GM12878 (cell line): ENCODE results near the gene CPNE5. TPM values are rescaled to one million over a fixed set of nuclear protein-coding genes. Genes with fewer than 3 reads are reported as not detected.

Experiments
- ATAC-seq: fragments of 200-7000 bp; cut with Tn5 transposase; 3 replicates; pipeline ENCODE4 v1.9.1; 2020; ENCODE audit warnings: mild to moderate bottlenecking, moderate library complexity
- BruUV-seq: library from RNA; stranded (reverse); fragments of 400-500 nt; replicated peaks from 2 replicates; lab custom pipeline; 2021; lab: Mats Ljungman, UMichigan
- CTCF ChIA-PET: fragments of 300-600 bp; sonication (Branson Sonifier 250); formaldehyde crosslinking; extraction: SDS; loops from one replicate; lab custom pipeline; 2021; ENCODE audit warnings: inconsistent platforms; lab: Yijun Ruan, JAX
- POLR2A ChIA-PET: fragments of 350-600 bp; formaldehyde crosslinking; extraction: SDS; loops from one replicate; lab custom pipeline; 2021; ENCODE audit warnings: inconsistent platforms; lab: Charles Lee
- RAD21 ChIA-PET: fragments of 300-600 bp; sonication (Branson Sonifier 250); formaldehyde crosslinking; loops from one replicate; lab custom pipeline; 2023; ENCODE audit warnings: antibody characterized with exemption; ENCODE audit not compliant: unreplicated experiment; lab: Charles Lee
- SMC1A ChIA-PET: fragments of 300-600 bp; sonication (Branson Sonifier 250); formaldehyde crosslinking; loops from one replicate; lab custom pipeline; 2023; ENCODE audit not compliant: unreplicated experiment, uncharacterized antibody; lab: Charles Lee
- DNase-seq: peaks from one replicate; pipeline ENCODE4 v3.0.0-alpha.2; 2011; ENCODE audit warnings: low read depth, low spot score
- FAIRE-seq: peaks from 3 replicates; lab custom pipeline; 2011; peaks lifted over from hg19 to GRCh38; lab: Jason Lieb, UNC
- H2AFZ ChIP-seq: 2 replicates; pipeline ENCODE4 v1.6.0; 2011; ENCODE audit warnings: low read depth, low read length, control low read depth; ENCODE audit not compliant: control insufficient read depth
- H3K27ac ChIP-seq: 2 replicates; pipeline ENCODE4 v1.5.1; 2011; ENCODE audit warnings: control low read depth; ENCODE audit not compliant: control insufficient read depth, insufficient read depth
- H3K27me3 ChIP-seq, 2 experiments: replicated peaks in 1 of 2; 2 replicates each; pipeline versions ENCODE4 v1.6.0 to v1.6.1; 2011; ENCODE audit warnings: low read length in 1 of 2; ENCODE audit not compliant: control insufficient read depth in 2 of 2, insufficient read depth in 2 of 2
- H3K36me3 ChIP-seq, 2 experiments: 2 replicates each; pipeline ENCODE4 v1.5.1; 2011; ENCODE audit warnings: low read length in 1 of 2; ENCODE audit not compliant: control insufficient read depth in 2 of 2, insufficient read depth in 2 of 2
- H3K4me1 ChIP-seq: 2 replicates; pipeline ENCODE4 v1.6.1; 2011; ENCODE audit warnings: mild to moderate bottlenecking, low read length, moderate library complexity, mixed read lengths; ENCODE audit not compliant: control insufficient read depth, insufficient read depth
- H3K4me2 ChIP-seq: 2 replicates; pipeline ENCODE4 v1.6.0; 2011; ENCODE audit warnings: control low read depth; ENCODE audit not compliant: control insufficient read depth, insufficient read depth
- H3K4me3 ChIP-seq: fragments of 200-600 bp; sonication (generic); 2 replicates; pipeline ENCODE4 v1.5.1; 2016
- H3K79me2 ChIP-seq: 2 replicates; pipeline ENCODE4 v1.6.0; 2011; ENCODE audit warnings: low read length; ENCODE audit not compliant: control insufficient read depth, insufficient read depth
- H3K9ac ChIP-seq: 2 replicates; pipeline ENCODE4 v1.8.0; 2011; ENCODE audit warnings: low read length, control low read depth, mixed read lengths; ENCODE audit not compliant: control insufficient read depth, insufficient read depth
- H3K9me3 ChIP-seq: replicated peaks from 3 replicates; pipeline ENCODE4 v1.5.1; 2011; ENCODE audit warnings: mild to moderate bottlenecking, low read length; ENCODE audit not compliant: control insufficient read depth, insufficient read depth
- H4K20me1 ChIP-seq: 2 replicates; pipeline ENCODE4 v1.6.0; 2011; ENCODE audit not compliant: control insufficient read depth, insufficient read depth
- FOS ChIP-seq: IDR thresholded peaks from 3 replicates; pipeline ENCODE4 v1.6.1; 2011; ENCODE audit warnings: borderline replicate concordance; ENCODE audit not compliant: insufficient read length; ENCODE audit errors: extremely low read depth
- IKZF1 ChIP-seq: fragments of 450-650 bp; conservative IDR thresholded peaks from 2 replicates; pipeline ENCODE4 v1.6.1; 2017; ENCODE audit warnings: antibody characterized with exemption, mild to moderate bottlenecking
- KLF5 ChIP-seq: fragments of 450-650 bp; IDR thresholded peaks from 2 replicates; pipeline ENCODE4 v1.6.1; 2014; ENCODE audit warnings: mild to moderate bottlenecking; ENCODE audit not compliant: partially characterized antibody
- PML ChIP-seq: IDR thresholded peaks from 2 replicates; pipeline ENCODE4 v1.6.1; 2012; ENCODE audit warnings: low read length, inconsistent platforms
- YY1 ChIP-seq: IDR thresholded peaks from 2 replicates; pipeline ENCODE4 v1.6.1; 2011; ENCODE audit warnings: low read depth, mild to moderate bottlenecking, low read length
- ZNF207 ChIP-seq: fragments of 450-650 bp; IDR thresholded peaks from 2 replicates; pipeline ENCODE4 v1.6.1; 2014; ENCODE audit warnings: antibody characterized with exemption, mild to moderate bottlenecking, borderline replicate concordance
- ZNF592 ChIP-seq: fragments of 450-650 bp; IDR thresholded peaks from 2 replicates; pipeline ENCODE4 v1.6.1; 2017; ENCODE audit warnings: mild to moderate bottlenecking, moderate library complexity
- WGBS: methylation state at CpG from one replicate; pipeline ENCODE4 v1.1.6; 2016; ENCODE audit warnings: low lambda C conversion rate; ENCODE audit not compliant: insufficient replicate concordance, insufficient coverage; ENCODE audit errors: missing lambda C conversion rate; 5-methylcytosine and 5-hydroxymethylcytosine counted together
- in situ Hi-C: fragments of 300-500 bp; cut with MboI; formaldehyde crosslinking; loops from 9 replicates; pipeline ENCODE4 v1.14.3; 2018; ENCODE audit warnings: mixed read lengths
- intact Hi-C: fragments of 100-400 bp; cut with micrococcal nuclease; formaldehyde crosslinking; loops from one replicate; pipeline ENCODE4 v1.14.2; 2022; ENCODE audit not compliant: unreplicated experiment
- polyA plus RNA-seq, 11 experiments: library from polyadenylated mRNA; depleted of rRNA in 4 of 11; unstranded in 6 of 11; stranded (reverse) in 5 of 11; fragments of >200 nt; fragmentation: Nextera tagmentation in 4 of 11; fragmentation: Illumina TruSeq in 1 of 11; extraction: Ambion mirVana in 4 of 11; extraction: Trizol in 1 of 11; gene quantifications; 1 replicate in 1 of 11; 2 replicates in 10 of 11; pipeline versions ENCODE4 v1.2.1 to v1.2.3, GENCODE V29; 2011 to 2016; ENCODE audit warnings: inconsistent platforms in 2 of 11, missing spikeins in 2 of 11, low read depth in 1 of 11
- total RNA-seq, 4 experiments: library from RNA; depleted of rRNA in 3 of 4; stranded (reverse); fragments of >200 nt in 3 of 4; fragmentation: Illumina TruSeq in 1 of 4; extraction: Trizol in 1 of 4; gene quantifications; 2 replicates each; pipeline versions ENCODE4 v1.2.1 to v1.2.3, GENCODE V29; 2013 to 2021
- TF ChIP-seq, protein P1 (sequence below): IDR thresholded peaks from 2 replicates; pipeline ENCODE4 v1.6.1; 2012; ENCODE audit warnings: low read length, inconsistent platforms

The CPNE5 gene
- total and polyA plus RNA-seq, 10 of the 15 experiments (the other 5 are each of a cell fraction or from before 2014, with no cell fraction given), result 2.4 to 39.1 (median 18.2) TPM

- ATAC-seq (no peak), DNase-seq (no peak)
- no peak overlapping the region for H3K4me3 ChIP-seq
- 50% methylated on average over 1 of the region's 1 CpG for WGBS
- H2AFZ ChIP-seq, result no peak overlapping the region
- in situ Hi-C loops, result loop anchor here (5.0 kb wide), 1 partner anchor 130 kb away; no protein-coding TSS in a partner anchor
- TF ChIP-seq, protein P1, sequence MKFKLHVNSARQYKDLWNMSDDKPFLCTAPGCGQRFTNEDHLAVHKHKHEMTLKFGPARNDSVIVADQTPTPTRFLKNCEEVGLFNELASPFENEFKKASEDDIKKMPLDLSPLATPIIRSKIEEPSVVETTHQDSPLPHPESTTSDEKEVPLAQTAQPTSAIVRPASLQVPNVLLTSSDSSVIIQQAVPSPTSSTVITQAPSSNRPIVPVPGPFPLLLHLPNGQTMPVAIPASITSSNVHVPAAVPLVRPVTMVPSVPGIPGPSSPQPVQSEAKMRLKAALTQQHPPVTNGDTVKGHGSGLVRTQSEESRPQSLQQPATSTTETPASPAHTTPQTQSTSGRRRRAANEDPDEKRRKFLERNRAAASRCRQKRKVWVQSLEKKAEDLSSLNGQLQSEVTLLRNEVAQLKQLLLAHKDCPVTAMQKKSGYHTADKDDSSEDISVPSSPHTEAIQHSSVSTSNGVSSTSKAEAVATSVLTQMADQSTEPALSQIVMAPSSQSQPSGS, result no peak
- no peak for TF ChIP-seq IKZF1
- TF ChIP-seq KLF5, result no peak
- no peak for TF ChIP-seq PML
- no peak for TF ChIP-seq FOS
- no peak for TF ChIP-seq ZNF207
- TF ChIP-seq YY1, result no peak
- no peak for TF ChIP-seq ZNF592
- TF ChIP-seq, all 136 proteins: peak for 0
- ChIA-PET RAD21 (interaction anchor here (1.2 to 8.5 kb wide), 5 partner anchors 17 to 137 kb away, joined by 3 to 124 read pairs (median 13); partner anchors contain the start of gene CDKN1A), CTCF (interaction anchor here (4.2 to 5.5 kb wide), 3 partner anchors 28 to 136 kb away, joined by 20 to 49 read pairs (median 23); no protein-coding TSS in a partner anchor), POLR2A (interaction anchor here (6.1 kb wide), 1 partner anchor 71 kb away, joined by 57 read pairs; the partner anchor contains the start of gene CDKN1A), SMC1A (interaction anchor here (0.7 to 2.2 kb wide), 5 partner anchors 21 to 155 kb away, joined by 3 to 5 read pairs (median 3); no protein-coding TSS in a partner anchor)
- peaks cover 17% of the 10 kb centered on the region for H3K79me2 ChIP-seq
- intact Hi-C loops, result no loop called here
- no peak for FAIRE-seq
- BruUV-seq, result no TSS peak
- H3K9ac ChIP-seq, result no peak overlapping the region
- H3K27me3 ChIP-seq, result no peaks in the 10 kb centered on the region
- H3K9me3 ChIP-seq, result no peaks in the 10 kb centered on the region; the same call in 1 of the 3 replicates
- H3K4me1 ChIP-seq, result peaks cover 49% of the 10 kb centered on the region
- 0 out of 2 replicates have a peak overlapping the region, but pooled peaks have one; percentile 80 for H3K27ac ChIP-seq
- peaks cover 0 to 2% of the 10 kb centered on the region in 2 experiments; a peak in 2 of 4 replicates for H3K36me3 ChIP-seq
- no peaks in the 10 kb centered on the region for H4K20me1 ChIP-seq
- no peak overlapping the region; the same call in 1 of the 2 replicates for H3K4me2 ChIP-seq
Measured at GRCh38 chr6:36751833-36752186, 87.4 kb downstream of the CPNE5 start.
